GM23338 (cell line): Measurements from ENCODE around the gene ITGA2.
A peak's percentile ranks its signal among the peaks of the same experiment; 100 is the strongest.

Experiments used
- CREB1 ChIP-seq: fragments of 250-450 bp; sonication (Bioruptor Pico); IDR thresholded peaks from 2 replicates; pipeline ENCODE4 v1.5.0; 2020; ENCODE audit warnings: low read depth, mild to moderate bottlenecking, moderate library complexity
- CTCF ChIP-seq, 2 experiments: fragments of 200-600 bp in 1 of 2; sonication (generic) in 1 of 2; conservative IDR thresholded peaks; 2 replicates each; pipeline versions ENCODE4 v1.5.1 to v1.6.1; 2016 to 2017; ENCODE audit warnings: antibody characterized with exemption in 2 of 2, low read depth in 2 of 2, mild to moderate bottlenecking in 2 of 2, moderate library complexity in 1 of 2
- ETS1 ChIP-seq: IDR thresholded peaks from 2 replicates; pipeline ENCODE4 v1.6.1; 2016; ENCODE audit warnings: antibody characterized with exemption
- EZH2 ChIP-seq: fragments of 200-600 bp; sonication (generic); IDR thresholded peaks from one replicate; pipeline ENCODE4 v1.8.0; 2017; ENCODE audit warnings: antibody characterized with exemption, mild to moderate bottlenecking, low read depth; ENCODE audit not compliant: unreplicated experiment
- EZH2phosphoT487 ChIP-seq: fragments of 200-600 bp; sonication (generic); IDR thresholded peaks from one replicate; pipeline ENCODE4 v1.8.1; 2018; ENCODE audit warnings: antibody characterized with exemption; ENCODE audit not compliant: unreplicated experiment
- JUNB ChIP-seq: IDR thresholded peaks from one replicate; pipeline ENCODE4 v1.6.1; 2016; ENCODE audit warnings: antibody characterized with exemption; ENCODE audit not compliant: unreplicated experiment
- NANOG ChIP-seq: IDR thresholded peaks from 2 replicates; pipeline ENCODE4 v1.6.1; 2016; ENCODE audit warnings: antibody characterized with exemption, borderline replicate concordance
- POLR2AphosphoS5 ChIP-seq: IDR thresholded peaks from 2 replicates; pipeline ENCODE4 v1.6.1; 2016; ENCODE audit warnings: antibody characterized with exemption, low read depth
- REST ChIP-seq: IDR thresholded peaks from one replicate; pipeline ENCODE4 v1.6.1; 2018; ENCODE audit warnings: antibody characterized with exemption; ENCODE audit not compliant: unreplicated experiment
- STAT1 ChIP-seq: IDR thresholded peaks from one replicate; pipeline ENCODE4 v1.6.1; 2016; ENCODE audit warnings: antibody characterized with exemption; ENCODE audit not compliant: unreplicated experiment
- ZNF114 ChIP-seq: fragments of 250-450 bp; sonication (Bioruptor Pico); IDR thresholded peaks from 2 replicates; pipeline ENCODE4 v1.5.0; 2020; ENCODE audit warnings: mild to moderate bottlenecking, moderate library complexity
- ZNF331 ChIP-seq: fragments of 250-450 bp; sonication (Bioruptor Pico); IDR thresholded peaks from 2 replicates; pipeline ENCODE4 v1.5.0; 2020; ENCODE audit warnings: low read depth, mild to moderate bottlenecking, moderate library complexity
- ZNF462 ChIP-seq: fragments of 250-450 bp; sonication (Bioruptor Pico); IDR thresholded peaks from 2 replicates; pipeline ENCODE4 v1.5.0; 2020; ENCODE audit warnings: mild to moderate bottlenecking, moderate library complexity

GRCh38 chr5:52989781-52990527 is 802 bp downstream of the ITGA2 start:
- TF ChIP-seq POLR2AphosphoS5: no peak
- TF ChIP-seq CTCF (conservative IDR thresholded peaks at IDR 0.05; ENCODE audit: low read depth in 2 of 2): peak; percentile 21 to 47; a peak in 3 of 4 replicates
- TF ChIP-seq JUNB: no peak
- no peak for TF ChIP-seq REST
- TF ChIP-seq EZH2: no peak
- TF ChIP-seq EZH2phosphoT487: no peak
- no peak for TF ChIP-seq ETS1
- no peak for TF ChIP-seq CREB1 (CRISPR knock-in tag)
- TF ChIP-seq ZNF114 (CRISPR knock-in tag): no peak
- no peak for TF ChIP-seq NANOG
- TF ChIP-seq ZNF331 (CRISPR knock-in tag): no peak
- TF ChIP-seq ZNF462 (CRISPR knock-in tag): no peak
- no peak for TF ChIP-seq STAT1
